Suprapubic skin (tissue), 4 donors: ENCODE data around the gene PPP1R13B.

Experiments
- EP300 ChIP-seq: sonication (generic); formaldehyde crosslinking; IDR thresholded peaks from one replicate; pipeline ENCODE4 v1.6.1; 2017; ENCODE audit warnings: antibody characterized with exemption
- POLR2A ChIP-seq, 2 donors: fragments of 450-650 bp; IDR thresholded peaks; one replicate each; pipeline ENCODE4 v1.6.1; 2017; ENCODE audit warnings: antibody characterized with exemption in 2 of 2, mild to moderate bottlenecking in 2 of 2, moderate library complexity in 2 of 2
- POLR2AphosphoS5 ChIP-seq, 3 donors: sonication (generic); formaldehyde crosslinking; IDR thresholded peaks; one replicate each; pipeline ENCODE4 v1.6.1; 2017; ENCODE audit warnings: antibody characterized with exemption in 3 of 3
- TF ChIP-seq, protein P1 (sequence below), 2 donors: fragments of 200-600 bp in 1 of 2; fragments of 450-650 bp in 1 of 2; sonication (generic) in 1 of 2; IDR thresholded peaks; one replicate each; pipeline ENCODE4 v1.5.1; 2016 to 2019; ENCODE audit warnings: antibody characterized with exemption in 2 of 2, mild to moderate bottlenecking in 1 of 2, moderate library complexity in 1 of 2

DNA sequence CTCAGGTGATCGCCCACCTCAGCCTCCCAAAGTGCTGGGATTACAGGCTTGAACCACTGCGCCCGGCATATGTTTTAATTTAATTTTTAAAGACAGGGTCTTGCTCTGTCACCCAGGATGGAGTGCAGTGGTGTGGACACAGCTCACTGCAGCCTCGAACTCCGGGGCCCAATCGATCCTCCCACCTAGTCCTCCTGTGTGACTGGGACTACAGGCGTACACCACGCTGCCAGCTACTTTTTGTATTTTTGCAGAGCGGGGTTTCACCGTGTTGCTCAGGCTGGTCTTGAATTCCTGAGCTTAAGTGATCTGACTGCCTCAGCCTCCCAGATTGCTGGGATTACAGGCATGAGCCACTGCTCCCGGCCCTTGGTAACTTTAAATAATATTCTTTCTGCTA, 30.8 kb upstream of the PPP1R13B start:
- TF ChIP-seq EP300, result no peak
- TF ChIP-seq, protein P1, sequence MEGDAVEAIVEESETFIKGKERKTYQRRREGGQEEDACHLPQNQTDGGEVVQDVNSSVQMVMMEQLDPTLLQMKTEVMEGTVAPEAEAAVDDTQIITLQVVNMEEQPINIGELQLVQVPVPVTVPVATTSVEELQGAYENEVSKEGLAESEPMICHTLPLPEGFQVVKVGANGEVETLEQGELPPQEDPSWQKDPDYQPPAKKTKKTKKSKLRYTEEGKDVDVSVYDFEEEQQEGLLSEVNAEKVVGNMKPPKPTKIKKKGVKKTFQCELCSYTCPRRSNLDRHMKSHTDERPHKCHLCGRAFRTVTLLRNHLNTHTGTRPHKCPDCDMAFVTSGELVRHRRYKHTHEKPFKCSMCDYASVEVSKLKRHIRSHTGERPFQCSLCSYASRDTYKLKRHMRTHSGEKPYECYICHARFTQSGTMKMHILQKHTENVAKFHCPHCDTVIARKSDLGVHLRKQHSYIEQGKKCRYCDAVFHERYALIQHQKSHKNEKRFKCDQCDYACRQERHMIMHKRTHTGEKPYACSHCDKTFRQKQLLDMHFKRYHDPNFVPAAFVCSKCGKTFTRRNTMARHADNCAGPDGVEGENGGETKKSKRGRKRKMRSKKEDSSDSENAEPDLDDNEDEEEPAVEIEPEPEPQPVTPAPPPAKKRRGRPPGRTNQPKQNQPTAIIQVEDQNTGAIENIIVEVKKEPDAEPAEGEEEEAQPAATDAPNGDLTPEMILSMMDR (IDR thresholded peaks at IDR 0.05), result no peak
- TF ChIP-seq POLR2AphosphoS5 (IDR thresholded peaks at IDR 0.05), result no peak
- no peak for TF ChIP-seq POLR2A (IDR thresholded peaks at IDR 0.05)
